Esophagus muscularis mucosa (tissue), 4 donors: Measurements from ENCODE around the gene PDPR.
"Not testable (repeated sequence)": the region's sequence is repeated elsewhere in the genome, so short reads cannot be mapped to it uniquely, and the experiment has no call there.

Experiments used
- EP300 ChIP-seq: sonication (generic); formaldehyde crosslinking; IDR thresholded peaks from one replicate; pipeline ENCODE4 v1.6.1; 2017; ENCODE audit warnings: antibody characterized with exemption
- POLR2A ChIP-seq: fragments of 450-650 bp; IDR thresholded peaks from one replicate; pipeline ENCODE4 v1.6.1; 2017; ENCODE audit warnings: antibody characterized with exemption, moderate library complexity, mild to moderate bottlenecking, low read depth
- TF ChIP-seq, protein P1 (sequence below), 3 experiments: fragments of 200-600 bp in 2 of 3; fragments of 450-650 bp in 1 of 3; sonication (generic) in 2 of 3; IDR thresholded peaks; one replicate each; pipeline ENCODE4 v1.5.1; 2017 to 2019; ENCODE audit warnings: antibody characterized with exemption in 3 of 3, mild to moderate bottlenecking in 2 of 3, moderate library complexity in 1 of 3

GRCh38 chr16:70173212-70173837 lies 59.2 kb downstream of the PDPR start, which contains the start of gene CLEC18C:
- TF ChIP-seq, protein P1, sequence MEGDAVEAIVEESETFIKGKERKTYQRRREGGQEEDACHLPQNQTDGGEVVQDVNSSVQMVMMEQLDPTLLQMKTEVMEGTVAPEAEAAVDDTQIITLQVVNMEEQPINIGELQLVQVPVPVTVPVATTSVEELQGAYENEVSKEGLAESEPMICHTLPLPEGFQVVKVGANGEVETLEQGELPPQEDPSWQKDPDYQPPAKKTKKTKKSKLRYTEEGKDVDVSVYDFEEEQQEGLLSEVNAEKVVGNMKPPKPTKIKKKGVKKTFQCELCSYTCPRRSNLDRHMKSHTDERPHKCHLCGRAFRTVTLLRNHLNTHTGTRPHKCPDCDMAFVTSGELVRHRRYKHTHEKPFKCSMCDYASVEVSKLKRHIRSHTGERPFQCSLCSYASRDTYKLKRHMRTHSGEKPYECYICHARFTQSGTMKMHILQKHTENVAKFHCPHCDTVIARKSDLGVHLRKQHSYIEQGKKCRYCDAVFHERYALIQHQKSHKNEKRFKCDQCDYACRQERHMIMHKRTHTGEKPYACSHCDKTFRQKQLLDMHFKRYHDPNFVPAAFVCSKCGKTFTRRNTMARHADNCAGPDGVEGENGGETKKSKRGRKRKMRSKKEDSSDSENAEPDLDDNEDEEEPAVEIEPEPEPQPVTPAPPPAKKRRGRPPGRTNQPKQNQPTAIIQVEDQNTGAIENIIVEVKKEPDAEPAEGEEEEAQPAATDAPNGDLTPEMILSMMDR (IDR thresholded peaks at IDR 0.05): not testable (repeated sequence)
- not testable (repeated sequence) for TF ChIP-seq POLR2A, EP300
